ENCODE results near the gene CBX8. TPM values are rescaled to one million over a fixed set of nuclear protein-coding genes. Genes with fewer than 3 reads are reported as not detected.

The CBX8 gene
- total RNA-seq, 2 experiments from 2014 or later, result 4.3 to 6.4 TPM

- ChIA-PET CTCF (interaction anchor here (0.7 to 22.3 kb wide), 7 partner anchors 9 to 101 kb away, joined by 3 to 257 read pairs (median 5); partner anchors contain the start of gene CBX4), POLR2A (no interaction called here)
- no peak for DNase-seq
- Mint-ChIP-seq H3K27ac (peak overlapping the region; percentile 60), H3K36me3 (ENCODE audit: low read depth) (peaks cover 9% of the 10 kb centered on the region), H3K4me1 (peaks cover 29% of the 10 kb centered on the region), H3K27me3 (peaks cover 50% of the 10 kb centered on the region), H3K9me3 (no peaks in the 10 kb centered on the region), H3K4me3 (peak overlapping the region; percentile 44)
These were observed 1.7 kb upstream of the CBX8 start for GRCh38 chr17:79798299-79799173.

GRCh38 chr17:79797492-79798298 is 818 bp upstream of the CBX8 start:
- no peak overlapping the region for H3K4me3 Mint-ChIP-seq
- H3K27ac Mint-ChIP-seq, result no peak overlapping the region

GRCh38 chr17:79796444-79796762 is 474 bp downstream of the CBX8 start:
- no peaks in the 10 kb centered on the region for H3K9me3 Mint-ChIP-seq
- H3K27me3 Mint-ChIP-seq, result peaks cover 48% of the 10 kb centered on the region
- peak overlapping the region; percentile 85 for H3K4me3 Mint-ChIP-seq
- H3K36me3 Mint-ChIP-seq (ENCODE audit: low read depth), result peaks cover 9% of the 10 kb centered on the region
- no peak for DNase-seq
- H3K4me1 Mint-ChIP-seq, result peaks cover 31% of the 10 kb centered on the region
- ChIA-PET POLR2A (interaction anchor here (0.6 to 1.0 kb wide), 2 partner anchors 43 to 191 kb away, joined by 3 to 6 read pairs; partner anchors contain the start of gene CBX4), CTCF (interaction anchor here (0.7 to 22.3 kb wide), 4 partner anchors 22 to 1086 kb away, joined by 3 to 257 read pairs (median 4); partner anchors contain the start of gene CBX4)
- H3K27ac Mint-ChIP-seq, result peak overlapping the region; percentile 88

More at GRCh38 chr17:79797492-79798298, 818 bp upstream of the CBX8 start:
- Mint-ChIP-seq H3K9me3 (no peaks in the 10 kb centered on the region), H3K36me3 (ENCODE audit: low read depth) (peaks cover 9% of the 10 kb centered on the region), H3K27me3 (peaks cover 49% of the 10 kb centered on the region), H3K4me1 (peaks cover 29% of the 10 kb centered on the region)
- ChIA-PET POLR2A (interaction anchor here (1.0 kb wide), 1 partner anchor 41 kb away, joined by 6 read pairs; the partner anchor contains the start of gene CBX4), CTCF (interaction anchor here (0.8 to 22.3 kb wide), 6 partner anchors 10 to 211 kb away, joined by 3 to 257 read pairs (median 4); partner anchors contain the start of gene CBX4)
- DNase-seq, result no peak

GRCh38 chr17:79795795-79796443 is 958 bp downstream of the CBX8 start:
- Mint-ChIP-seq H3K4me1 (peaks cover 31% of the 10 kb centered on the region), H3K36me3 (ENCODE audit: low read depth) (peaks cover 9% of the 10 kb centered on the region), H3K27ac (peak overlapping the region; percentile 88), H3K4me3 (peak overlapping the region; percentile 85), H3K9me3 (no peaks in the 10 kb centered on the region), H3K27me3 (peaks cover 49% of the 10 kb centered on the region)
- ChIA-PET POLR2A (no interaction called here), CTCF (interaction anchor here (1.1 to 22.3 kb wide), 3 partner anchors 22 to 50 kb away, joined by 3 to 257 read pairs (median 4); partner anchors contain the start of gene CBX4)
- no peak for DNase-seq

GRCh38 chr17:79794659-79795511 is 2.0 kb downstream of the CBX8 start:
- Mint-ChIP-seq H3K4me3 (no peak overlapping the region), H3K9me3 (no peaks in the 10 kb centered on the region), H3K36me3 (ENCODE audit: low read depth) (peaks cover 8% of the 10 kb centered on the region), H3K27me3 (peaks cover 46% of the 10 kb centered on the region), H3K4me1 (peaks cover 22% of the 10 kb centered on the region), H3K27ac (no peak overlapping the region)
- POLR2A ChIA-PET, result interaction anchor here (0.5 kb wide), 1 partner anchor 41 kb away, joined by 3 read pairs; no protein-coding TSS in a partner anchor
- CTCF ChIA-PET, result interaction anchor here (1.1 to 22.3 kb wide), 5 partner anchors 14 to 50 kb away, joined by 3 to 257 read pairs (median 4); partner anchors contain the start of gene CBX4
- DNase-seq, result no peak

- Mint-ChIP-seq H3K4me3 (no peak overlapping the region), H3K9me3 (no peaks in the 10 kb centered on the region), H3K36me3 (ENCODE audit: low read depth) (peaks cover 8% of the 10 kb centered on the region), H3K27me3 (peaks cover 46% of the 10 kb centered on the region), H3K4me1 (peaks cover 15% of the 10 kb centered on the region), H3K27ac (peak overlapping the region; percentile 60)
- DNase-seq, result no peak
- CTCF ChIA-PET, result interaction anchor here (0.5 to 22.3 kb wide), 6 partner anchors 15 to 1551 kb away, joined by 3 to 257 read pairs (median 4); partner anchors contain the start of gene CBX4
- POLR2A ChIA-PET, result no interaction called here
These were observed 3.0 kb downstream of the CBX8 start for GRCh38 chr17:79793924-79794304.

- H3K9me3 Mint-ChIP-seq, result no peaks in the 10 kb centered on the region
- no peak overlapping the region for H3K4me3 Mint-ChIP-seq
- peaks cover 8% of the 10 kb centered on the region for H3K36me3 Mint-ChIP-seq (ENCODE audit: low read depth)
- H3K27ac Mint-ChIP-seq, result peak overlapping the region; percentile 60
- ChIA-PET CTCF (interaction anchor here (1.7 to 22.3 kb wide), 2 partner anchors 42 to 52 kb away, joined by 4 to 257 read pairs; partner anchors contain the start of gene CBX4), POLR2A (no interaction called here)
- H3K4me1 Mint-ChIP-seq, result peaks cover 13% of the 10 kb centered on the region
- DNase-seq, result no peak
- peaks cover 46% of the 10 kb centered on the region for H3K27me3 Mint-ChIP-seq
These were observed 3.6 kb downstream of the CBX8 start for GRCh38 chr17:79792984-79793923.

GRCh38 chr17:79792341-79792871 is 4.5 kb downstream of the CBX8 start:
- Mint-ChIP-seq H3K4me3 (no peak overlapping the region), H3K9me3 (no peaks in the 10 kb centered on the region), H3K36me3 (ENCODE audit: low read depth) (peaks cover 8% of the 10 kb centered on the region), H3K27me3 (peaks cover 53% of the 10 kb centered on the region), H3K27ac (peak overlapping the region; percentile 46), H3K4me1 (peaks cover 13% of the 10 kb centered on the region)
- POLR2A ChIA-PET, result no interaction called here
- CTCF ChIA-PET, result interaction anchor here (0.6 to 22.3 kb wide), 4 partner anchors 11 to 53 kb away, joined by 3 to 257 read pairs (median 6); partner anchors contain the start of gene CBX4
- no peak for DNase-seq

GRCh38 chr17:79791735-79792161 is 5.1 kb downstream of the CBX8 start:
- H3K27me3 Mint-ChIP-seq, result peaks cover 59% of the 10 kb centered on the region
- H3K9me3 Mint-ChIP-seq, result no peaks in the 10 kb centered on the region
- CTCF ChIA-PET, result interaction anchor here (0.6 to 2.3 kb wide), 5 partner anchors 11 to 51 kb away, joined by 3 to 8 read pairs (median 3); no protein-coding TSS in a partner anchor
- no peak for DNase-seq
- no peak overlapping the region for H3K27ac Mint-ChIP-seq
- H3K36me3 Mint-ChIP-seq (ENCODE audit: low read depth), result peaks cover 8% of the 10 kb centered on the region
- H3K4me1 Mint-ChIP-seq, result peaks cover 12% of the 10 kb centered on the region
- POLR2A ChIA-PET, result no interaction called here
- no peak overlapping the region for H3K4me3 Mint-ChIP-seq

All from activated CD4-positive, alpha-beta T cell treated with anti-CD3 and anti-CD28 coated beads, Interleukin-2, amount 10 ng/mL, durations not matched to agents 7 days and 5 days (primary cell).